GM21529 (cell line): Measurements from ENCODE around the gene MEGF11.

Source experiments
- ATAC-seq: cut with Tn5 transposase; IDR thresholded peaks from one replicate; pipeline ENCODE4 v1.9.1; 2021; ENCODE audit not compliant: unreplicated experiment

Gene MEGF11

GRCh38 chr15:65954289-65954741, 299.2 kb downstream of the MEGF11 start:
- ATAC-seq: no peak

DNA sequence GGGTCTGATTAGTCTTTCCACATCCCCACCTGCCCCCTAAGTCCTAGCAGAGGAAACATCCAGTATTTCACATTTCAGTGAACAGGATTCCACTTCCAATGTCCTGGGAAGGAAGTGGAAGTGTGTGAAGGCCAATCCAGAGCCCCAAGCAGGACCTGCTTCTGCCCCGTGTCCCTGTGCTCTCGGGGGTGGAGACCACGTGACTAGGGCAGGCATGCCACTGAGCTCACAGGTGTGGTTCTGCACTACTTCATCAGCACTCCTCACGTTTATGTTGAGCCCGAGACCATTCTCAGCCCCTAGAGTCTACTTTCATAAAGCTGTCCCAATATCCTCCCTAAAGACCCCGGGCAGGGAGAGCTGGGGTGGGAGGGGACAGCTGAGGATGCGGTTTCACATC, 299.9 kb downstream of the MEGF11 start:
- no peak for ATAC-seq

DNA sequence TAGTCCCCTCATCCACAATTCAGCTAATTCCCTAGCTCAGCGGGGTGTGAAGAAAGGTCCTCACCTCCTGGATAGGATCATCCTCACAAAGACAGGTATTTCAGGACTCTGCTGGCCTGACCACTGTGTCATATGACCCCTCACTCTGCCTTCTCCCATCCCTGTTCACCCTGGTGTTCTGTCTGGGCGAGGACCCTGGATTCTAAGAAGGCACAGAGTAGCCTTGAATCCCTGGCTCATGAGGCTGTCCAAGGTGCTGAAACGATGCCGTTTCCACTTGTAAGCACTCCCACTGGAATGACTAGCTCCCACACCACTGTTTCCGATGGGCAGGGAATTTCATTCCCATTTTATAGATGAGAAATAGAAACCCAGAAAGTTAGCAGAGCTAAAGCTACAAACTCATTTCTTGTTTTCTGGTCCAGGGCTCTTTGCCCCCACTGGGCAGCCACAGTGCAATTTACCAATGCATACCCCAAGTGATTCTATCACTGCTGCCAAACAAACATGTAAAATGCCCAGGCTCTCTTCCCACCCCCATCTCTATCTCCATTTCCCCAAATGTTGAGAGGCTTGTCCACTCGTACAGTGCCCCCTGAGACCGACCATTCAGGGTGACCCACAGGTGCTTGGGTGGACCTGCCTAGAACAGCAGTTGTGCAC, 301.0 kb downstream of the MEGF11 start:
- no peak for ATAC-seq

- no peak for ATAC-seq
Observed at GRCh38 chr15:65951007-65951406, 302.5 kb downstream of the MEGF11 start.

DNA sequence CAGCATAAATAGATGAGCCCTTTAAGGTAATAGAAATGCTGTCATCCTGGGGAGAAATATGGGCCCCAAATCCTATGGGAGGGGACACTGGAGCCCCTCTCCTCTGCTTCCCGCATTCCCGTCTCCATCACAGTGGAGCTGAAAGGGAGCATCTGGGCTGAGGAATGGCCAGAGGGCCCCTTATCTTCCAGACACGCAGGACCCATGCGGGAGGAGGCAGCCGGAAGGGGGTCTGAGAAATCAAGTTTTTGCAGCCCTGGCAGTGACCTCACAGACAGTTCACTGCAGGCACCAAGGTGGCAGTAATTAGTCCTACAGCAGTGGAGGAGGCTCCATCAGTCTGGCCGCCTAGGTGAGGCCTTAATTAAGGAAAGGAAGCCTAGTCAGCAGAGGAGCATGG, 304.1 kb downstream of the MEGF11 start:
- ATAC-seq: no peak

- no peak for ATAC-seq
Observed at GRCh38 chr15:65949011-65949410, 304.5 kb downstream of the MEGF11 start.

GRCh38 chr15:65948383-65948782, 305.2 kb downstream of the MEGF11 start:
- no peak for ATAC-seq

- ATAC-seq: no peak
Observed at GRCh38 chr15:65947041-65947440, 306.5 kb downstream of the MEGF11 start.

DNA sequence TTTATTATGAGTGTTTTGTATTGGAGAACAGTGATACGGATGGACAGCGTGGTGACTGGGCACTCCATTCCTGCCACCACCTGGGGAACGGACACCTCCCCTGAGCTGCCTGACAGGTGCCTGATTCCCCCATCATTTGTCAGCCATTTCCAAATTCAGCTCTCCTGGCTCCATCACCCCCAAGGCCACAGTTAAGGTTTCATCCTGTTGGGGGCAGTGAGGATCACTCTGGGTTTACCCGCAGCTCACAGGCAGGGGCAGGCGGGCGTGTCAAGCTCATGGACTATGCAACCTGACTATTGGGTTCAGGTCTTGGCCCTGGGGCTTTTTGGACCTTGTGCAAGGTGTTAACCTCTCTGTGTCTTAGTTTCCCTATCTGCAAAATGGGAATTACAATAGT, 307.9 kb downstream of the MEGF11 start:
- no peak for ATAC-seq

DNA sequence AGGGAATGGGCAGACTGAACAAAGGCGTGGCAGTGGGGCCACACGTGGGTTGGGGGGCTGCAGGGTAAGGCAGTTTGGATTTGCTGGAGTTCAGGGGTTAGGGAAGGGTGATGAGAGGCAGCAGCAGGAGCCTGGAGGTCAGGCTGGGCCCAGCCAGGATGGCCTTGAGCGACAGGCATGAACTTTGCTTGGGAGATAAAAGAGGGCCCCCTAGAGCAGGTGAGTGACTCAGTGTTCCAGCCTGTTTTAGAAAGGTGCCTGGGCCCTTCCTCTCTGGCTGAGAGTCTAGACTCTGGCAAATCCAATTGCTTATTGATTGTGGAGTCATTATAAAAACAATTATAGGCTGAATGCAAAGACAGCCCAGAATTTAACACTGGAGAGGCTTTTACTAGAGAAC, 309.1 kb downstream of the MEGF11 start:
- no peak for ATAC-seq

- ATAC-seq: no peak
Observed at GRCh38 chr15:65942436-65942835, 311.1 kb downstream of the MEGF11 start.

- no peak for ATAC-seq
Observed at GRCh38 chr15:65940618-65940909, 313.0 kb downstream of the MEGF11 start.

GRCh38 chr15:65939901-65940617, 313.5 kb downstream of the MEGF11 start:
- ATAC-seq: no peak

DNA sequence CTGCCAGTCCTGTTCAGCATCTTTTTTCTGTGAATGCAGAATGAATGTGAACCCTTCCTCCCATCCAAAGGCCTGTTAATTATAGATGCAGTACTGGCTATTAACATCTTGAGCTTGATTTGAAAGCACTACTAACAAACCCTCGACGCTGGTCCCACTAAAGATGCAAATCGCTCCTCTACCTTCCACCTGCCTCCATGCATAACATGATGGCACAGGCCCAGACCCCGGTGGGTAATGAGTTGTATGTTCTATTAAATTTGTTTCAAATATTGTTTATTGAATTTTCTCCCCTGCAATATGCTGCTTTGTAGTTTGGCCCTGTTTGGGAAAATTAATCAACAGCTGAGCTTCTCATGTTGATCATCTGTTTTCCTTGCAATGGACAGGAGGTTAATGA, 314.9 kb downstream of the MEGF11 start:
- ATAC-seq: no peak

DNA sequence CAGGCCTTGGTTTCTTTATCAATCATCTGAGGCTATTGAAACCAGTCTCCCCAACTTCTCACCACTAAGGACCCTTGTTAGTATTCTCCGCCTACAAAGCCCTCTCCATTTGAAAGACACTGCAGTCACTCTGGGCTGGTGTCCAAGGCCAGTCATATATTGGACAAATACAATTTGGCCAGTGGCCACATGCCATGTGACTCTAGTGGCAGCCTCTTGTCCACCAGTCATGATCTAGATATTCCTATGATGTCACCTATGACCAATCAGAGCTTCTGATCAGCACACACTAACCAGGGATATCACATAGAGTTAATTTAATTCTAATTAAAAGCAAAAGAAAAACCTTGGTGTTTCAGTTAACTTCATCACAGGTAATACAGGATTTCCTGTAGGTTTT, 316.1 kb downstream of the MEGF11 start:
- no peak for ATAC-seq

DNA sequence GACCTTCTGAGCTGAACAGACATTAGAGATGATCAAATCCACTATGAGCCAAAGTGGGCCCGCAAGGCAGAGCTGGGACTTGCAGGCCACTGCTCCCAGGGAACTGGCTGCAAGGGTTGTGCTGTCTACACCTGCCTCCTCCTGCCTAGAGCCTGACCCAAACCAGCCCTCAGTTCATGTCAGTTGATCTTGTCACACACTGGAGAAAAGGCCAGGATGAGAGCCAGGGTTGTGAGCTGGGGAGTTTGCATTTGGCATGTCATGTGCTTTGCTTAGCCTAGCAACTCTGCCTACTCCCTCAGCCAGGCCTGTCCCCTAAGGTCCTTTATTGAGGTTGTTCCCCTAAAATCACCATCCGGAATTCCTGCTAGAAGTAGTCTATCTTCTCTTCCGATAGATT, 316.5 kb downstream of the MEGF11 start:
- no peak for ATAC-seq

- ATAC-seq: no peak
Observed at GRCh38 chr15:65936282-65936681, 317.3 kb downstream of the MEGF11 start.

DNA sequence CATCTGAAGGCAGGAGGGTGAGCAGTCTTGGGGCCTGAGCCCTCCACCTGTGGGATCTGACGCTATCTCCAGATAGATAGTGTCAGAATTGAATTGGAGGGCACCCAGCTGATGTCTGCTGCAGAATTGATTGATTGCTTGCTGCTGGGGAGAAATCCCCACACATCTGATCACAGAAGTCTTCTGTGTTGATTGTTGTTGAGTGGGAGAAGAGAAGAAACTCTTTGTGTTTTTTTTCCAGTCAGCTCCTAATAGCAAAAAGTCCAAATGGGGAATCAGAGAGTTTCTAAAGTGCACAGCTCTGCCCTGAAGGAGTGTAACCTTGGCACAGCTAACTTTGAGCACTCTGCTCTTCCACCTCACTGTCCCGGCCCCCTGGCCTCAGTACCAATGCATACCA, 318.2 kb downstream of the MEGF11 start:
- ATAC-seq: no peak

DNA sequence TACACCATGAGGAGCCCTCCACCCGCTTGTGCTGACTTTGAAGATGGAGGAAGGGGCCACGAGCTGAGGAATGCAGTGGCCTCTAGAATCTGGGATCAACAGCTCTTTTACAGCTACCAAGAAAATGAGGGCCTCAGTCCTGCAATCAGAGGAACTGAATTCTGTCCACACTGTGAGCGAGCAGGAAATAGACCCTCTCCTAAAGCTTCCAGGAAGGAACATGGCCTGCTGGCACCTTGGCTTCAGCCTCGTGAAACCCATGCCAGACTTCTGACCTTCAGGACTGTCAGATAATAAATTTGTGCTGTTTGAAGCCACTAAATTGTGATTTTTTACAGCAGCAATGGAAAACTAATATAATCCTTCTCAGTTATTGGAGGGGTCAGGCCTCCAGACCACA, 322.3 kb downstream of the MEGF11 start:
- no peak for ATAC-seq

DNA sequence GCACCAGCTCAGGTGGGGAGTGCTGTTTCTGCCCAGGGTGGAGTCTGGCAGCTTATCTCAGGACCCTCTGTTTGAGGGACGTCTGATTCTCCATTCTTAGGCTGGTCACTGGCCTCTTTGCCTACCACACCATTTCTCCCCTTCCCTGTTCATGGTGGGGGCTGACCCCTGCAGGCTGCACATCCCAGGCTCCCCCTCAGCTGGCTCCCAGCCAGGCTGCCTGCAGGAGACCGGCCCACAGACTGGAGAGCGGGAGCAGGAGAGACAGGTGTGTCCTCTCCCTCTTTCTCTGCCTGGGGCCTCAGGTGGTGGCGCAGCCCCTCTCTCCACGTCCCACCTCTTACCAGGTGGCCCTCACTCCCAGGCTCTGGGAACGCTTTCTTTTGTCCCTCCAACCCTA, 323.4 kb downstream of the MEGF11 start:
- no peak for ATAC-seq

DNA sequence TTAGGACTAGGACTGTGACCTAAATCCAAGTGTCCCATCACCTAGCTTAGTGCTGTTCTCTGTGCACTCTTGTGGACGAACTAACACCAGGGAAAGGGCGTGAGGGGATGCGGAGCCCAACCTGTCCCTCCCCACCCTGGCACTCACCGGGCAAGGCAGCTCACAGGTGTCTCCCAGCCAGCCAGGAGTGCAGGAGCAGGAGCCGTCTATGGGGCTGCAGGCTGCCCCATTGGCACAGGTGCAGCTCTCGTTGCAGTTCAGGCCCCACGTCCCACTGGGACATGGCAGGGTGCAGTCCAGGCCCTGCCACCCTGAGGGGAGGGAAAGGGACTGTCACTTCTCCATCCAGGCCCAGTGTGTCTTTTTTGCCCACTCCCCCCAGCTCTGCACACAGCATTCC, 324.0 kb downstream of the MEGF11 start:
- ATAC-seq: no peak

GRCh38 chr15:65927545-65927944, 326.0 kb downstream of the MEGF11 start:
- no peak for ATAC-seq

DNA sequence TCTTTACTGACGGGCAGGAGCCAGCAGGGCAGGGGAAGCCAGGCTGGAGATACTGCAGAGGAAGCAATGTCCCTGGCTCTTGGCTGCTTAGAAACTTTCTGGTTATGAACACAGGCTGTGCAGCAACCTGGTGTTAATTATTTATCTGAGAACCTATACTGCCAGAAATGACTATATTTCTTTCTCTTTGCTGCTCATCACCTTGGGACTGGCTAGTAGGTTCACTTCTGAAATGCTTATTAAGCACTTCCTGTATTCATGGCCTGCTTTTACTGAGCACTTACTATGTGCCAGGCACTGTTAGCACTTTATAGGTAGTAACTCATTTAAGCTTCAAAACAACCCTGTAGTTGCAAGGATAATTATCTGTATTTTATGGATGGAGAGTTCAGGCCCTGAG, 326.7 kb downstream of the MEGF11 start:
- no peak for ATAC-seq
